HepG2 (cell line): Measurements from ENCODE around the gene USP5. TPM values are rescaled to one million over a fixed set of nuclear protein-coding genes. Genes with fewer than 3 reads are reported as not detected.

Experiments
- EZH2 ChIP-seq: conservative IDR thresholded peaks from 2 replicates; pipeline ENCODE4 v1.6.1; 2012; ENCODE audit warnings: mild to moderate bottlenecking, low read depth, low read length, moderate library complexity
- GTF3A ChIP-seq: sonication (generic); formaldehyde crosslinking; conservative IDR thresholded peaks from 2 replicates; pipeline ENCODE4 v1.4.0; 2020; ENCODE audit warnings: mild to moderate bottlenecking, missing genetic modification reagents
- PCBP2 ChIP-seq: fragments of 200-400 bp; formaldehyde crosslinking; optimal IDR thresholded peaks from 2 replicates; pipeline ENCODE3; 2018; ENCODE audit warnings: low read length, low read depth; ENCODE audit not compliant: poor library complexity, severe bottlenecking
- RBM39 ChIP-seq: fragments of 200-400 bp; formaldehyde crosslinking; IDR thresholded peaks from one replicate; pipeline ENCODE4 v1.6.1; 2018; ENCODE audit warnings: antibody characterized with exemption, mild to moderate bottlenecking, low read depth, low read length; ENCODE audit not compliant: poor library complexity, severe bottlenecking
- SP1 ChIP-seq, 2 experiments: fragments of 450-650 bp in 1 of 2; sonication (generic) in 1 of 2; formaldehyde crosslinking in 1 of 2; IDR thresholded peaks; 2 replicates each; pipeline versions ENCODE4 v1.4.0 to v1.6.1; 2016 to 2020; ENCODE audit warnings: missing genetic modification reagents in 1 of 2
- ZFP36 ChIP-seq: fragments of 150-350 bp; IDR thresholded peaks from 2 replicates; pipeline ENCODE4 v1.6.1; 2018; ENCODE audit warnings: borderline replicate concordance, low read length, low read depth; ENCODE audit not compliant: partially characterized antibody
- ZNF317 ChIP-seq: sonication (generic); formaldehyde crosslinking; IDR thresholded peaks from 2 replicates; pipeline ENCODE4 v1.5.0; 2020; ENCODE audit warnings: mild to moderate bottlenecking, missing genetic modification reagents
- ZNF33B ChIP-seq: sonication (generic); formaldehyde crosslinking; IDR thresholded peaks from 2 replicates; pipeline ENCODE4 v1.5.1; 2020; ENCODE audit warnings: mild to moderate bottlenecking, missing genetic modification reagents
- ZNF564 ChIP-seq: sonication (generic); formaldehyde crosslinking; IDR thresholded peaks from 2 replicates; pipeline ENCODE4 v1.8.1; 2023; ENCODE audit warnings: mild to moderate bottlenecking, missing genetic modification reagents
- ZNF746 ChIP-seq: sonication (generic); formaldehyde crosslinking; IDR thresholded peaks from 2 replicates; pipeline ENCODE4 v1.8.0; 2022; ENCODE audit warnings: mild to moderate bottlenecking, missing genetic modification reagents
- ZSCAN20 ChIP-seq: sonication (generic); formaldehyde crosslinking; IDR thresholded peaks from 2 replicates; pipeline ENCODE4 v1.4.0; 2020; ENCODE audit warnings: missing genetic modification reagents, mild to moderate bottlenecking, borderline replicate concordance
- polyA plus RNA-seq, 8 experiments: library from polyadenylated mRNA; depleted of rRNA in 3 of 8; stranded (reverse) in 7 of 8; unstranded in 1 of 8; fragments of >200 nt; fragmentation: Illumina TruSeq in 4 of 8; extraction: Trizol in 4 of 8; gene quantifications; 2 replicates each; pipeline versions ENCODE4 v1.2.1 to v1.2.3, GENCODE V29; 2011 to 2016; ENCODE audit warnings: low read depth in 4 of 8, missing spikeins in 1 of 8, mixed read lengths in 1 of 8; ENCODE audit not compliant: insufficient read depth in 1 of 8
- total RNA-seq, 5 experiments: library from RNA; depleted of rRNA; stranded (reverse); fragments of >200 nt; fragmentation: Illumina TruSeq; extraction: Trizol; gene quantifications; 2 replicates each; pipeline ENCODE4 v1.2.3, GENCODE V29; 2016; ENCODE audit warnings: low read depth in 1 of 5
- TF ChIP-seq, protein P1 (sequence below): IDR thresholded peaks from 2 replicates; pipeline ENCODE4 v1.4.0; 2020; ENCODE audit warnings: mild to moderate bottlenecking, missing genetic modification reagents
- TF ChIP-seq, protein P2 (sequence below), 2 experiments: sonication (generic) in 1 of 2; formaldehyde crosslinking in 1 of 2; IDR thresholded peaks; 2 replicates each; pipeline versions ENCODE4 v1.4.0 to v1.6.1; 2016 to 2020; ENCODE audit warnings: borderline replicate concordance in 1 of 2, low read depth in 1 of 2, mild to moderate bottlenecking in 1 of 2, missing genetic modification reagents in 1 of 2
- TF ChIP-seq, protein P3 (sequence below): sonication (generic); formaldehyde crosslinking; IDR thresholded peaks from 2 replicates; pipeline ENCODE4 v1.5.0; 2020; ENCODE audit warnings: missing genetic modification reagents
- TF ChIP-seq, protein P4 (sequence below): sonication (generic); formaldehyde crosslinking; IDR thresholded peaks from 2 replicates; pipeline ENCODE4 v1.5.1; 2020; ENCODE audit warnings: mild to moderate bottlenecking, missing genetic modification reagents

USP5 gene
- total and polyA plus RNA-seq, 2 of the 13 experiments (the other 11 are each of a cell fraction or from before 2014, with no cell fraction given): 39.6 to 56.0 TPM

DNA sequence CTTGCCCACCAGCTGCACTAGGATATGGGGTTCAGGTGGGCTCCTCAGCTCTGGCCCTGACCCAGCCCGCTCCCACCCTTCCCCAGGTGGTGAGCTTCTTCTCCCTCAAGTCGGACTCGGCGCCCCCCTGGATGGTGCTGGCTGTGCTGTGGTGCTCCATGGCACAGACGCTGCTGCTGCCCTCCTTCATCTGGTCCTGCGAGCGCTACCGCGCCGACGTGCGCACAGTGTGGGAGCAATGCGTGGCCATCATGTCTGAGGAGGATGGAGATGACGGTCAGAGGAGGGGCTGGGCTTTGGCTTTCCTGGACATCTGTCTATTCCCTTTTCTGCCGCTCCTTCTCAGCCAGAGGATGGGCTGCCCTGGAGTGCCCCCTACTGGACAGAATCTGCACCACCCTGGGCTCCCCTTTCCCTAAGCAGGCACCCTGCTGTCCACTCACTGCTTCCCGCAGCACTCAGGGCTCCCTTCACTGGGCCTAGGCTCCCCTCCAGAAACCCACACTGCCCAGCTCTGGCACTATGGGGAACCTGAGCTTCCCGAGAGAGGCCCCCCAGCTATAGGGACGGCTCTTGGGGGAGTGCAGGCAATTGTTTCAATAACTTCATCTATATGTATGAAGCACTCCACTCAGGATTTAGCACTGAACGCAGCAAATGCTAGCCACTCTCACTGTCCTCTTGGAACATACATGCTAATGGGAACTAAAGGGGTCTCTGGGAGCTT lies 26.4 kb upstream of the USP5 start (continued):
- TF ChIP-seq, protein P1, sequence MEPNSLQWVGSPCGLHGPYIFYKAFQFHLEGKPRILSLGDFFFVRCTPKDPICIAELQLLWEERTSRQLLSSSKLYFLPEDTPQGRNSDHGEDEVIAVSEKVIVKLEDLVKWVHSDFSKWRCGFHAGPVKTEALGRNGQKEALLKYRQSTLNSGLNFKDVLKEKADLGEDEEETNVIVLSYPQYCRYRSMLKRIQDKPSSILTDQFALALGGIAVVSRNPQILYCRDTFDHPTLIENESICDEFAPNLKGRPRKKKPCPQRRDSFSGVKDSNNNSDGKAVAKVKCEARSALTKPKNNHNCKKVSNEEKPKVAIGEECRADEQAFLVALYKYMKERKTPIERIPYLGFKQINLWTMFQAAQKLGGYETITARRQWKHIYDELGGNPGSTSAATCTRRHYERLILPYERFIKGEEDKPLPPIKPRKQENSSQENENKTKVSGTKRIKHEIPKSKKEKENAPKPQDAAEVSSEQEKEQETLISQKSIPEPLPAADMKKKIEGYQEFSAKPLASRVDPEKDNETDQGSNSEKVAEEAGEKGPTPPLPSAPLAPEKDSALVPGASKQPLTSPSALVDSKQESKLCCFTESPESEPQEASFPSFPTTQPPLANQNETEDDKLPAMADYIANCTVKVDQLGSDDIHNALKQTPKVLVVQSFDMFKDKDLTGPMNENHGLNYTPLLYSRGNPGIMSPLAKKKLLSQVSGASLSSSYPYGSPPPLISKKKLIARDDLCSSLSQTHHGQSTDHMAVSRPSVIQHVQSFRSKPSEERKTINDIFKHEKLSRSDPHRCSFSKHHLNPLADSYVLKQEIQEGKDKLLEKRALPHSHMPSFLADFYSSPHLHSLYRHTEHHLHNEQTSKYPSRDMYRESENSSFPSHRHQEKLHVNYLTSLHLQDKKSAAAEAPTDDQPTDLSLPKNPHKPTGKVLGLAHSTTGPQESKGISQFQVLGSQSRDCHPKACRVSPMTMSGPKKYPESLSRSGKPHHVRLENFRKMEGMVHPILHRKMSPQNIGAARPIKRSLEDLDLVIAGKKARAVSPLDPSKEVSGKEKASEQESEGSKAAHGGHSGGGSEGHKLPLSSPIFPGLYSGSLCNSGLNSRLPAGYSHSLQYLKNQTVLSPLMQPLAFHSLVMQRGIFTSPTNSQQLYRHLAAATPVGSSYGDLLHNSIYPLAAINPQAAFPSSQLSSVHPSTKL (CRISPR knock-in tag): no peak
- no peak for TF ChIP-seq GTF3A
- TF ChIP-seq ZNF33B (CRISPR knock-in tag): no peak
- TF ChIP-seq ZSCAN20 (CRISPR knock-in tag): no peak
- TF ChIP-seq ZNF746 (CRISPR knock-in tag): no peak
- TF ChIP-seq, protein P2, sequence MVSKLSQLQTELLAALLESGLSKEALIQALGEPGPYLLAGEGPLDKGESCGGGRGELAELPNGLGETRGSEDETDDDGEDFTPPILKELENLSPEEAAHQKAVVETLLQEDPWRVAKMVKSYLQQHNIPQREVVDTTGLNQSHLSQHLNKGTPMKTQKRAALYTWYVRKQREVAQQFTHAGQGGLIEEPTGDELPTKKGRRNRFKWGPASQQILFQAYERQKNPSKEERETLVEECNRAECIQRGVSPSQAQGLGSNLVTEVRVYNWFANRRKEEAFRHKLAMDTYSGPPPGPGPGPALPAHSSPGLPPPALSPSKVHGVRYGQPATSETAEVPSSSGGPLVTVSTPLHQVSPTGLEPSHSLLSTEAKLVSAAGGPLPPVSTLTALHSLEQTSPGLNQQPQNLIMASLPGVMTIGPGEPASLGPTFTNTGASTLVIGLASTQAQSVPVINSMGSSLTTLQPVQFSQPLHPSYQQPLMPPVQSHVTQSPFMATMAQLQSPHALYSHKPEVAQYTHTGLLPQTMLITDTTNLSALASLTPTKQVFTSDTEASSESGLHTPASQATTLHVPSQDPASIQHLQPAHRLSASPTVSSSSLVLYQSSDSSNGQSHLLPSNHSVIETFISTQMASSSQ (IDR thresholded peaks at IDR 0.05; ENCODE audit: low read depth): no peak
- TF ChIP-seq, protein P2 (CRISPR knock-in tag; IDR thresholded peaks at IDR 0.05; ENCODE audit: borderline replicate concordance): no peak
- TF ChIP-seq ZNF564 (CRISPR knock-in tag): no peak
- TF ChIP-seq RBM39: no peak
- no peak for TF ChIP-seq PCBP2
- no peak for TF ChIP-seq ZNF317
- no peak for TF ChIP-seq EZH2
- TF ChIP-seq, protein P3, sequence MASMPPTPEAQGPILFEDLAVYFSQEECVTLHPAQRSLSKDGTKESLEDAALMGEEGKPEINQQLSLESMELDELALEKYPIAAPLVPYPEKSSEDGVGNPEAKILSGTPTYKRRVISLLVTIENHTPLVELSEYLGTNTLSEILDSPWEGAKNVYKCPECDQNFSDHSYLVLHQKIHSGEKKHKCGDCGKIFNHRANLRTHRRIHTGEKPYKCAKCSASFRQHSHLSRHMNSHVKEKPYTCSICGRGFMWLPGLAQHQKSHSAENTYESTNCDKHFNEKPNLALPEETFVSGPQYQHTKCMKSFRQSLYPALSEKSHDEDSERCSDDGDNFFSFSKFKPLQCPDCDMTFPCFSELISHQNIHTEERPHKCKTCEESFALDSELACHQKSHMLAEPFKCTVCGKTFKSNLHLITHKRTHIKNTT (CRISPR knock-in tag): no peak
- TF ChIP-seq ZFP36: peak; percentile 17
- no peak for TF ChIP-seq SP1 (IDR thresholded peaks at IDR 0.05)
- TF ChIP-seq SP1 (CRISPR knock-in tag; IDR thresholded peaks at IDR 0.05): no peak
- TF ChIP-seq, protein P4, sequence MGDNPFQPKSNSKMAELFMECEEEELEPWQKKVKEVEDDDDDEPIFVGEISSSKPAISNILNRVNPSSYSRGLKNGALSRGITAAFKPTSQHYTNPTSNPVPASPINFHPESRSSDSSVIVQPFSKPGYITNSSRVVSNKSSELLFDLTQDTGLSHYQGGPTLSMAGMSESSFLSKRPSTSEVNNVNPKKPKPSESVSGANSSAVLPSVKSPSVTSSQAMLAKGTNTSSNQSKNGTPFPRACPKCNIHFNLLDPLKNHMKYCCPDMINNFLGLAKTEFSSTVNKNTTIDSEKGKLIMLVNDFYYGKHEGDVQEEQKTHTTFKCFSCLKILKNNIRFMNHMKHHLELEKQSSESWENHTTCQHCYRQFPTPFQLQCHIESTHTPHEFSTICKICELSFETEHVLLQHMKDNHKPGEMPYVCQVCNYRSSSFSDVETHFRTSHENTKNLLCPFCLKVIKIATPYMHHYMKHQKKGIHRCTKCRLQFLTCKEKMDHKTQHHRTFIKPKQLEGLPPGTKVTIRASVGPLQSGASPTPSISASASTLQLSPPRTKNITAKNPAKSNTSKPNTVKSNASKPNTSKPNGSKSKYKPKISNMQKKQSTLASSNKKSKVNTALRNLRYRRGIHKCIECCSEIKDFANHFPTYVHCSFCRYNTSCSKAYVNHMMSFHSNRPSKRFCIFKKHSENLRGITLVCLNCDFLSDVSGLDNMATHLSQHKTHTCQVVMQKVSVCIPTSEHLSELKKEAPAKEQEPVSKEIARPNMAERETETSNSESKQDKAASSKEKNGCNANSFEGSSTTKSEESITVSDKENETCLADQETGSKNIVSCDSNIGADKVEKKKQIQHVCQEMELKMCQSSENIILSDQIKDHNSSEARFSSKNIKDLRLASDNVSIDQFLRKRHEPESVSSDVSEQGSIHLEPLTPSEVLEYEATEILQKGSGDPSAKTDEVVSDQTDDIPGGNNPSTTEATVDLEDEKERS (CRISPR knock-in tag): no peak
